ENCODE measurements around the gene UMODL1.
A peak's percentile ranks its signal among the peaks of the same experiment; 100 is the strongest.

Gene UMODL1

GRCh38 chr21:42094811-42095210 lies 23.7 kb downstream of the UMODL1 start (continued):
- TF ChIP-seq ZFP30 (CRISPR knock-in tag; IDR thresholded peaks at IDR 0.05) (no peak), RARB (CRISPR knock-in tag; IDR thresholded peaks at IDR 0.05) (no peak), CSDC2 (CRISPR knock-in tag; IDR thresholded peaks at IDR 0.05) (no peak), SNAI2 (CRISPR knock-in tag; IDR thresholded peaks at IDR 0.05) (no peak), PPARA (CRISPR knock-in tag; IDR thresholded peaks at IDR 0.05; ENCODE audit: borderline replicate concordance) (no peak)

GRCh38 chr21:42095581-42095980 lies 24.5 kb downstream of the UMODL1 start:
- TF ChIP-seq PATZ1 (CRISPR knock-in tag; IDR thresholded peaks at IDR 0.05; ENCODE audit: borderline replicate concordance) = no peak
- no peak for TF ChIP-seq POU6F1 (CRISPR knock-in tag; IDR thresholded peaks at IDR 0.05; ENCODE audit: borderline replicate concordance, low read depth)
- no peak for TF ChIP-seq SNAI2 (CRISPR knock-in tag; IDR thresholded peaks at IDR 0.05)
- TF ChIP-seq TCF4 (CRISPR knock-in tag; IDR thresholded peaks at IDR 0.05; ENCODE audit: borderline replicate concordance) = no peak
- TF ChIP-seq ZFP30 (CRISPR knock-in tag; IDR thresholded peaks at IDR 0.05) = no peak
- no peak for TF ChIP-seq CREB5 (CRISPR knock-in tag; IDR thresholded peaks at IDR 0.05; ENCODE audit: low read depth)
- TF ChIP-seq ARNTL (CRISPR knock-in tag; IDR thresholded peaks at IDR 0.05; ENCODE audit: borderline replicate concordance, low read depth) = no peak
- TF ChIP-seq RARB (CRISPR knock-in tag; IDR thresholded peaks at IDR 0.05) = no peak
- no peak for TF ChIP-seq ZNF70 (CRISPR knock-in tag; IDR thresholded peaks at IDR 0.05)
- TF ChIP-seq CSDC2 (CRISPR knock-in tag; IDR thresholded peaks at IDR 0.05) = no peak
- no peak for ATAC-seq

- no peak for ATAC-seq
- TF ChIP-seq ZNF8 (CRISPR knock-in tag; IDR thresholded peaks at IDR 0.05) = no peak
Observed at GRCh38 chr21:42096566-42096965, 25.4 kb downstream of the UMODL1 start.

GRCh38 chr21:42097274-42097673 lies 26.2 kb downstream of the UMODL1 start:
- TF ChIP-seq SNAI2 (CRISPR knock-in tag; IDR thresholded peaks at IDR 0.05) = no peak
- no peak for TF ChIP-seq TOX (CRISPR knock-in tag; IDR thresholded peaks at IDR 0.05; ENCODE audit: borderline replicate concordance)
- TF ChIP-seq ZNF8 (CRISPR knock-in tag; IDR thresholded peaks at IDR 0.05) = no peak
- TF ChIP-seq PPARA (CRISPR knock-in tag; IDR thresholded peaks at IDR 0.05; ENCODE audit: borderline replicate concordance) = no peak
- ATAC-seq = no peak

GRCh38 chr21:42097860-42098454 lies 26.8 kb downstream of the UMODL1 start:
- peak; percentile 96 for ATAC-seq
- TF ChIP-seq CSDC2 (CRISPR knock-in tag; IDR thresholded peaks at IDR 0.05) = 0 out of 2 replicates have a peak, but pooled peaks have one; percentile 41
- TF ChIP-seq ARNTL (CRISPR knock-in tag; IDR thresholded peaks at IDR 0.05; ENCODE audit: borderline replicate concordance, low read depth) = no peak

GRCh38 chr21:42098957-42099505 lies 27.9 kb downstream of the UMODL1 start:
- no peak for ATAC-seq
- no peak for TF ChIP-seq ISL1 (CRISPR knock-in tag; IDR thresholded peaks at IDR 0.05)
- no peak for TF ChIP-seq SNAI2 (CRISPR knock-in tag; IDR thresholded peaks at IDR 0.05)
- TF ChIP-seq ARNTL (CRISPR knock-in tag; IDR thresholded peaks at IDR 0.05; ENCODE audit: borderline replicate concordance, low read depth) = no peak
- TF ChIP-seq TCF4 (CRISPR knock-in tag; IDR thresholded peaks at IDR 0.05; ENCODE audit: borderline replicate concordance) = no peak
- TF ChIP-seq ZC3H10 (CRISPR knock-in tag; IDR thresholded peaks at IDR 0.05) = no peak
- no peak for TF ChIP-seq GLIS3 (CRISPR knock-in tag; IDR thresholded peaks at IDR 0.05)
- TF ChIP-seq ZNF70 (CRISPR knock-in tag; IDR thresholded peaks at IDR 0.05) = no peak
- TF ChIP-seq ZFP30 (CRISPR knock-in tag; IDR thresholded peaks at IDR 0.05) = no peak
- TF ChIP-seq ZNF8 (CRISPR knock-in tag; IDR thresholded peaks at IDR 0.05) = no peak
- TF ChIP-seq ZNF565 (CRISPR knock-in tag; conservative IDR thresholded peaks at IDR 0.05; ENCODE audit: low read depth) = no peak
- no peak for TF ChIP-seq RARB (CRISPR knock-in tag; IDR thresholded peaks at IDR 0.05)
- no peak for TF ChIP-seq OSR1 (CRISPR knock-in tag; IDR thresholded peaks at IDR 0.05)
- TF ChIP-seq PATZ1 (CRISPR knock-in tag; IDR thresholded peaks at IDR 0.05; ENCODE audit: borderline replicate concordance) = no peak
- no peak for TF ChIP-seq POU6F1 (CRISPR knock-in tag; IDR thresholded peaks at IDR 0.05; ENCODE audit: borderline replicate concordance, low read depth)
- no peak for TF ChIP-seq ESRRG (CRISPR knock-in tag; IDR thresholded peaks at IDR 0.05)
- no peak for TF ChIP-seq CREB5 (CRISPR knock-in tag; IDR thresholded peaks at IDR 0.05; ENCODE audit: low read depth)
